Natural killer cell (primary cell): ENCODE results near the gene AVPR1B. TPM values are rescaled to one million over a fixed set of nuclear protein-coding genes. Genes with fewer than 3 reads are reported as not detected.

ENCODE experiments used
- ATAC-seq, 3 donors: fragments of 150-1000 bp in 2 of 3; fragments of 200-7000 bp in 1 of 3; cut with Tn5 transposase; 1 replicate in 1 of 3; 2 replicates in 2 of 3; pipeline ENCODE4 v1.10.0; 2021; ENCODE audit warnings: mild to moderate bottlenecking in 2 of 3, moderate library complexity in 2 of 3
- DNase-seq, 2 donors: peaks; one replicate each; pipeline versions ENCODE4 v3.0.0 to v3.0.0-alpha.2; 2013 to 2021; ENCODE audit warnings: mixed read lengths in 1 of 2
- H3K27ac ChIP-seq: one replicate; pipeline ENCODE4 v1.5.1; 2013; ENCODE audit warnings: mild to moderate bottlenecking, low read length
- H3K27me3 ChIP-seq: one replicate; pipeline ENCODE4 v1.6.1; 2013; ENCODE audit warnings: low read length; ENCODE audit not compliant: control insufficient read depth, insufficient read depth
- H3K36me3 ChIP-seq: one replicate; pipeline ENCODE4 v1.6.1; 2013; ENCODE audit warnings: low read length; ENCODE audit not compliant: control insufficient read depth, insufficient read depth
- H3K4me1 ChIP-seq: one replicate; pipeline ENCODE4 v1.6.1; 2013; ENCODE audit warnings: low read length; ENCODE audit not compliant: control insufficient read depth, insufficient read depth
- H3K4me3 ChIP-seq: one replicate; pipeline ENCODE4 v1.5.1; 2013; ENCODE audit warnings: low read length
- H3K9me3 ChIP-seq: one replicate; pipeline ENCODE4 v1.6.1; 2013; ENCODE audit warnings: low read length; ENCODE audit not compliant: control insufficient read depth, insufficient read depth
- H3K27ac Mint-ChIP-seq, 2 donors: one replicate each; pipeline ENCODE4 v1.8.0; 2022; ENCODE audit warnings: mild to moderate bottlenecking in 2 of 2, mixed read lengths in 2 of 2, moderate library complexity in 1 of 2
- H3K27me3 Mint-ChIP-seq, 2 donors: one replicate each; pipeline ENCODE4 v1.8.0; 2022; ENCODE audit warnings: low read depth in 2 of 2, mixed read lengths in 2 of 2
- H3K36me3 Mint-ChIP-seq: one replicate; pipeline ENCODE4 v1.8.0; 2022; ENCODE audit warnings: mixed read lengths
- H3K4me1 Mint-ChIP-seq, 2 donors: one replicate each; pipeline ENCODE4 v1.8.0; 2022; ENCODE audit warnings: mixed read lengths in 2 of 2
- H3K4me3 Mint-ChIP-seq: one replicate; pipeline ENCODE4 v1.8.0; 2022; ENCODE audit warnings: mild to moderate bottlenecking, moderate library complexity, mixed read lengths
- H3K9me3 Mint-ChIP-seq, 2 donors: one replicate each; pipeline ENCODE4 v1.8.0; 2022; ENCODE audit warnings: mixed read lengths in 2 of 2
- WGBS: methylation state at CpG from one replicate; pipeline ENCODE4 v1.1.7; 2013; ENCODE audit warnings: missing lambda C conversion rate; ENCODE audit not compliant: insufficient coverage; 5-methylcytosine and 5-hydroxymethylcytosine counted together
- intact Hi-C: fragments of 100-400 bp; cut with micrococcal nuclease; formaldehyde crosslinking; loops from one replicate; pipeline ENCODE4 v1.14.2; 2022
- total RNA-seq, 4 donors: library from RNA; stranded (reverse); fragments of 120-200 nt in 1 of 4; gene quantifications; one replicate each; pipeline versions ENCODE4 v1.2.3 to v1.2.4, GENCODE V29; 2013 to 2022
- TF ChIP-seq, protein P1 (sequence below): fragments of 200-600 bp; IDR thresholded peaks from one replicate; pipeline ENCODE4 v1.8.0; 2022; ENCODE audit warnings: antibody characterized with exemption

AVPR1B gene
- total RNA-seq, 3 donors from 2014 or later (not counting 1 experiment from before 2014, with no cell fraction given): not detected

DNA sequence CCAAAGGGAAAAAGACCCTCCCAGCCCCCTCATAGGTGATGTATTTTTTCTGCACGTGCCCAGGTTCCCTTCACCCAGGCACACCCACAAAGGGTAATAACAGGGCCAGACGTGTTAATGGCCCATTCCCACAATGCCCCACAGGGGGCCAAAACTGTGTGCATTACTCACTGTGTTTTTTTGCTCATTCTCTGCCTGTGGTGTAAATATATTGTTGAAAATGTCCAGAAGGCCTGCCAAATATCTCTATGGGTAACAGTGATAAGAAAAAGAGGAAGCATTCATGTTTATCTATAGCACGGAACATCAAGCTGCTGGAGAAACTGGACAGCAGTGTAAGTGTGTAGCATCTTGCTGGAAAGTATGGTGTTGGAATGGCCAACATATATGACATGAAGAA, 42.3 kb downstream of the AVPR1B start:
- Mint-ChIP-seq H3K4me1 (peaks cover 0 to 4% of the 10 kb centered on the region in 2 donors), H3K27ac (no peak overlapping the region), H3K27me3 (peaks cover 9 to 18% of the 10 kb centered on the region in 2 donors), H3K36me3 (no peaks in the 10 kb centered on the region), H3K4me3 (no peak overlapping the region), H3K9me3 (no peaks in the 10 kb centered on the region)
- TF ChIP-seq, protein P1, sequence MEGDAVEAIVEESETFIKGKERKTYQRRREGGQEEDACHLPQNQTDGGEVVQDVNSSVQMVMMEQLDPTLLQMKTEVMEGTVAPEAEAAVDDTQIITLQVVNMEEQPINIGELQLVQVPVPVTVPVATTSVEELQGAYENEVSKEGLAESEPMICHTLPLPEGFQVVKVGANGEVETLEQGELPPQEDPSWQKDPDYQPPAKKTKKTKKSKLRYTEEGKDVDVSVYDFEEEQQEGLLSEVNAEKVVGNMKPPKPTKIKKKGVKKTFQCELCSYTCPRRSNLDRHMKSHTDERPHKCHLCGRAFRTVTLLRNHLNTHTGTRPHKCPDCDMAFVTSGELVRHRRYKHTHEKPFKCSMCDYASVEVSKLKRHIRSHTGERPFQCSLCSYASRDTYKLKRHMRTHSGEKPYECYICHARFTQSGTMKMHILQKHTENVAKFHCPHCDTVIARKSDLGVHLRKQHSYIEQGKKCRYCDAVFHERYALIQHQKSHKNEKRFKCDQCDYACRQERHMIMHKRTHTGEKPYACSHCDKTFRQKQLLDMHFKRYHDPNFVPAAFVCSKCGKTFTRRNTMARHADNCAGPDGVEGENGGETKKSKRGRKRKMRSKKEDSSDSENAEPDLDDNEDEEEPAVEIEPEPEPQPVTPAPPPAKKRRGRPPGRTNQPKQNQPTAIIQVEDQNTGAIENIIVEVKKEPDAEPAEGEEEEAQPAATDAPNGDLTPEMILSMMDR: no peak
- peak in 1 of 3 donors; percentile 57 for ATAC-seq
- no peaks in the 10 kb centered on the region for H3K27me3 ChIP-seq
- no peak for DNase-seq
- no peaks in the 10 kb centered on the region for H3K4me1 ChIP-seq
- no peaks in the 10 kb centered on the region for H3K9me3 ChIP-seq
- intact Hi-C loops: no loop called here
- H3K27ac ChIP-seq: no peak overlapping the region
- 74% methylated on average over 2 of the region's 3 CpGs for WGBS
- no peaks in the 10 kb centered on the region for H3K36me3 ChIP-seq
- H3K4me3 ChIP-seq: no peak overlapping the region

DNA sequence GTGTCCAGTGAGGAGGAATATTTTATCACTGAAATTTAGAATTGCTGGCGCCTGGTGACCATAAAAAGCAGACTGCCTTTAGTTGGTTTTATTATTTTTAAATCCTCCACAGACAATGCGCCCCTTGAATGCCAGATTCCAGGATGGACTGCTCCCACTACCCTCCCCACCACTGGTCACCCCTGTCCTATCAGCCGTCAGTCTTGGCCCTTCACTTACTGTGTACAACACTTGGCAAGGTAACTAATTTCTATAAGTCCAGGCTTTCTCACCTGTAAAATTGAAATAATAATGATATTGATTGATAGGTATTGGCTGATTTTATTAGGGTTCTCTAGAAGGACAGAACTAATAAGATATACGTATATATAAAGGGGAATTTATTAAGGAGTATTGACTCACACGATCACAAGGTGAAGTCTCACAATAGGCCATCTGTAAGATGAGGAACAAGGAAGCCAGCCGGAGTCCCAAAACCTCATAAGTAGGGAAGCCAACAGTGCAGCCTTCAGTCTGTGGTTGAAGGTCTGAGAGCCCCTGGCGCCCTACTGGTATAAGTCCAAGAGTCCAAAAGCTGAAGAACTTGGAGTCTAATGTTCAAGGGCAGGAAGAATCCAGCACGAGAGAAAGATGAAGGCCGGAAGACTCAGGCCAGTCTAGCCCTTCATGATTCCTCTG, 46.4 kb downstream of the AVPR1B start:
- DNase-seq (no peak), ATAC-seq (no peak)
- Histone ChIP-seq H3K9me3 (no peaks in the 10 kb centered on the region), H3K27me3 (no peaks in the 10 kb centered on the region), H3K4me1 (peaks cover 4% of the 10 kb centered on the region), H3K27ac (no peak overlapping the region), H3K36me3 (no peaks in the 10 kb centered on the region), H3K4me3 (no peak overlapping the region)
- Mint-ChIP-seq H3K36me3 (no peaks in the 10 kb centered on the region), H3K4me1 (no peaks in the 10 kb centered on the region), H3K9me3 (no peaks in the 10 kb centered on the region), H3K4me3 (no peak overlapping the region), H3K27me3 (peaks cover 9 to 22% of the 10 kb centered on the region in 2 donors), H3K27ac (no peak overlapping the region)
- 87% methylated on average over 9 of the region's 9 CpGs for WGBS
- intact Hi-C loops: no loop called here
- TF ChIP-seq, protein P1: no peak

DNA sequence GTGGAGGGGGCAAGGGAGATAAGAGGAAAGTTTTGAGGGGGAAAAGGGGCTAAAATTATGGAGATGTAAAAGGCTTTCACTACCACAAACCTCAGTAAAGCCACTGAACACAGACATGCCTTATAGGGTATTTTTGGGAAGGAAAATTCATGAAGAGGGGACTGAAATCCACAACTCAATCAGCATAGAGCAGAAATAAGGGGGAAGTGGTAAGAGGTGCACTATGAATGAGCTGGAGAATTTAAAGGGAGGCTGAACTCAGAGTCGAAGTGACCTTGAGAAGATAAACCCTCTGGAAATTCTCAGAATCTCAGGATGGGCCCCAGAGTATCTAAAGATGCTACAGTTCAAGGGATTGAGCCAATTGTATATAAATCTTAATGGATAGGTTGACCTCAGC, 48.9 kb downstream of the AVPR1B start:
- TF ChIP-seq, protein P1: no peak
- H3K36me3 ChIP-seq: no peaks in the 10 kb centered on the region
- intact Hi-C loops: no loop called here
- 21% methylated on average over 1 of the region's 1 CpG for WGBS
- Mint-ChIP-seq H3K4me1 (no peaks in the 10 kb centered on the region), H3K36me3 (no peaks in the 10 kb centered on the region), H3K4me3 (no peak overlapping the region), H3K27me3 (peaks cover 0 to 9% of the 10 kb centered on the region in 2 donors), H3K9me3 (no peaks in the 10 kb centered on the region), H3K27ac (no peak overlapping the region)
- H3K27ac ChIP-seq: no peak overlapping the region
- H3K4me3 ChIP-seq: no peak overlapping the region
- ATAC-seq: no peak
- no peaks in the 10 kb centered on the region for H3K27me3 ChIP-seq
- DNase-seq: no peak
- H3K9me3 ChIP-seq: no peaks in the 10 kb centered on the region
- H3K4me1 ChIP-seq: peaks cover 4% of the 10 kb centered on the region
